ENCODE results near the gene PITX2. TPM values are rescaled to one million over a fixed set of nuclear protein-coding genes. Genes with fewer than 3 reads are reported as not detected.
A peak's percentile ranks its signal among the peaks of the same experiment; 100 is the strongest.

Gene PITX2
- total RNA-seq, 1 donor from 2014 or later, result 1.0 TPM

GRCh38 chr4:110610620-110610939 is 12.3 kb downstream of the PITX2 start:
- no peak for TF ChIP-seq CTCF (conservative IDR thresholded peaks at IDR 0.05; ENCODE audit: low read depth, low read length)
- DNase-seq (ENCODE audit: low read depth), result no peak
- H3K4me3 ChIP-seq (ENCODE audit: low read depth, low read length), result peak overlapping the region; percentile 54

- no peak for DNase-seq (ENCODE audit: low read depth)
- no peak for TF ChIP-seq CTCF (conservative IDR thresholded peaks at IDR 0.05; ENCODE audit: low read depth, low read length)
- H3K4me3 ChIP-seq (ENCODE audit: low read depth, low read length), result no peak overlapping the region
These were observed 13.7 kb downstream of the PITX2 start for GRCh38 chr4:110609044-110609750.

- H3K4me3 ChIP-seq (ENCODE audit: low read depth, low read length), result no peak overlapping the region
- DNase-seq (ENCODE audit: low read depth), result no peak
- no peak for TF ChIP-seq CTCF (conservative IDR thresholded peaks at IDR 0.05; ENCODE audit: low read depth, low read length)
These were observed 17.8 kb downstream of the PITX2 start for GRCh38 chr4:110605077-110605476.

GRCh38 chr4:110602061-110602460 is 20.8 kb downstream of the PITX2 start:
- no peak for DNase-seq (ENCODE audit: low read depth)
- H3K4me3 ChIP-seq (ENCODE audit: low read depth, low read length), result no peak overlapping the region
- no peak for TF ChIP-seq CTCF (conservative IDR thresholded peaks at IDR 0.05; ENCODE audit: low read depth, low read length)

GRCh38 chr4:110597582-110597981 is 25.3 kb downstream of the PITX2 start:
- no peak for TF ChIP-seq CTCF (conservative IDR thresholded peaks at IDR 0.05; ENCODE audit: low read depth, low read length)
- no peak overlapping the region for H3K4me3 ChIP-seq (ENCODE audit: low read depth, low read length)
- DNase-seq (ENCODE audit: low read depth), result no peak

GRCh38 chr4:110596431-110596830 is 26.4 kb downstream of the PITX2 start:
- TF ChIP-seq CTCF (conservative IDR thresholded peaks at IDR 0.05; ENCODE audit: low read depth, low read length), result no peak
- H3K4me3 ChIP-seq (ENCODE audit: low read depth, low read length), result no peak overlapping the region

GRCh38 chr4:110595583-110595982 is 27.3 kb downstream of the PITX2 start:
- no peak for TF ChIP-seq CTCF (conservative IDR thresholded peaks at IDR 0.05; ENCODE audit: low read depth, low read length)
- H3K4me3 ChIP-seq (ENCODE audit: low read depth, low read length), result no peak overlapping the region
- DNase-seq (ENCODE audit: low read depth), result no peak

More at GRCh38 chr4:110596431-110596830, 26.4 kb downstream of the PITX2 start:
- DNase-seq (ENCODE audit: low read depth), result no peak

Data from epithelial cell of proximal tubule (primary cell).